Peyer's patch (tissue), 4 donors: ENCODE data around the gene ACTC1.

Experiments
- POLR2A ChIP-seq, 2 donors: fragments of 450-650 bp; IDR thresholded peaks; one replicate each; pipeline ENCODE4 v1.5.1; 2017; ENCODE audit warnings: antibody characterized with exemption in 2 of 2, mild to moderate bottlenecking in 2 of 2, moderate library complexity in 2 of 2
- TF ChIP-seq, protein P1 (sequence below), 6 experiments: fragments of 450-650 bp in 4 of 6; fragments of 200-600 bp in 2 of 6; sonication (generic) in 1 of 6; IDR thresholded peaks; one replicate each; pipeline ENCODE4 v1.5.1; 2017 to 2019; ENCODE audit warnings: antibody characterized with exemption in 6 of 6, mild to moderate bottlenecking in 3 of 6, moderate library complexity in 1 of 6

DNA sequence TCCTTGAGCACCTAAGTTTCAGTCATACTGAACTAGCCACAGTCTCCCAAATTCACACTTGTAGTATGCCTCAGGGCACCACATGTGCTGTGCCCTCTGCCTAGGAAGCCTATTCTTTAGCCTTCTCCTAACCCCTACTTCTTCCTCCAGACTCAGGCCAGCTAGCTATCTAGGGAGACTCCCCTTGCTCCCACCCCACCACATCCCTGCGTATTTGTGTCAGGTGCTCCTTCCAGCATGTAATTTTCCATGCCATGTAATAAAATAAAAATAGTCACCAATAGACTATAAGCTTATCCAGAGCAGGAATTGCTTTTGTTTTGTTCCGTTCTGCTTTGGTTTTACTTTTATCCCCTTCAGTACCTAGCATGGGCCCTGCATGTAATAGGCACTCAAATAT lies 25.6 kb downstream of the ACTC1 start:
- TF ChIP-seq, protein P1, sequence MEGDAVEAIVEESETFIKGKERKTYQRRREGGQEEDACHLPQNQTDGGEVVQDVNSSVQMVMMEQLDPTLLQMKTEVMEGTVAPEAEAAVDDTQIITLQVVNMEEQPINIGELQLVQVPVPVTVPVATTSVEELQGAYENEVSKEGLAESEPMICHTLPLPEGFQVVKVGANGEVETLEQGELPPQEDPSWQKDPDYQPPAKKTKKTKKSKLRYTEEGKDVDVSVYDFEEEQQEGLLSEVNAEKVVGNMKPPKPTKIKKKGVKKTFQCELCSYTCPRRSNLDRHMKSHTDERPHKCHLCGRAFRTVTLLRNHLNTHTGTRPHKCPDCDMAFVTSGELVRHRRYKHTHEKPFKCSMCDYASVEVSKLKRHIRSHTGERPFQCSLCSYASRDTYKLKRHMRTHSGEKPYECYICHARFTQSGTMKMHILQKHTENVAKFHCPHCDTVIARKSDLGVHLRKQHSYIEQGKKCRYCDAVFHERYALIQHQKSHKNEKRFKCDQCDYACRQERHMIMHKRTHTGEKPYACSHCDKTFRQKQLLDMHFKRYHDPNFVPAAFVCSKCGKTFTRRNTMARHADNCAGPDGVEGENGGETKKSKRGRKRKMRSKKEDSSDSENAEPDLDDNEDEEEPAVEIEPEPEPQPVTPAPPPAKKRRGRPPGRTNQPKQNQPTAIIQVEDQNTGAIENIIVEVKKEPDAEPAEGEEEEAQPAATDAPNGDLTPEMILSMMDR (IDR thresholded peaks at IDR 0.05), result no peak
- no peak for TF ChIP-seq POLR2A (IDR thresholded peaks at IDR 0.05)
